Esophagus muscularis mucosa (tissue), 4 donors: ENCODE measurements around the gene RBMS1. TPM values are rescaled to one million over a fixed set of nuclear protein-coding genes. Genes with fewer than 3 reads are reported as not detected.

Source experiments
- DNase-seq: peaks from one replicate; pipeline ENCODE4 v3.0.0-alpha.2; 2017; ENCODE audit errors: extremely low spot score
- H3K27ac ChIP-seq, 4 donors: fragments of 200-600 bp; sonication (generic); replicated peaks in 1 of 4; 1 replicate in 3 of 4; 2 replicates in 1 of 4; pipeline ENCODE4 v1.5.1; 2016 to 2019; ENCODE audit warnings: mild to moderate bottlenecking in 1 of 4
- H3K27me3 ChIP-seq, 4 donors: fragments of 200-600 bp; sonication (generic); one replicate each; pipeline versions ENCODE4 v1.5.1 to v1.6.0; 2016 to 2019
- H3K36me3 ChIP-seq, 4 donors: fragments of 200-600 bp; sonication (generic); one replicate each; pipeline ENCODE4 v1.5.1; 2016 to 2019
- H3K4me1 ChIP-seq, 4 donors: fragments of 200-600 bp; sonication (generic); one replicate each; pipeline ENCODE4 v1.5.1; 2016 to 2019
- H3K4me3 ChIP-seq, 4 donors: fragments of 200-600 bp; sonication (generic); 1 replicate in 2 of 4; 2 replicates in 2 of 4; pipeline ENCODE4 v1.5.1; 2016 to 2019; ENCODE audit warnings: mild to moderate bottlenecking in 4 of 4, moderate library complexity in 1 of 4
- H3K9me3 ChIP-seq, 4 donors: fragments of 200-600 bp; sonication (generic); 1 replicate in 3 of 4; 2 replicates in 1 of 4; pipeline ENCODE4 v1.5.1; 2016 to 2019
- CTCF ChIP-seq, 3 experiments: fragments of 200-600 bp in 2 of 3; fragments of 450-650 bp in 1 of 3; sonication (generic) in 2 of 3; IDR thresholded peaks; one replicate each; pipeline ENCODE4 v1.5.1; 2017 to 2019; ENCODE audit warnings: antibody characterized with exemption in 3 of 3, mild to moderate bottlenecking in 2 of 3, moderate library complexity in 1 of 3
- EP300 ChIP-seq: sonication (generic); formaldehyde crosslinking; IDR thresholded peaks from one replicate; pipeline ENCODE4 v1.6.1; 2017; ENCODE audit warnings: antibody characterized with exemption
- POLR2A ChIP-seq: fragments of 450-650 bp; IDR thresholded peaks from one replicate; pipeline ENCODE4 v1.6.1; 2017; ENCODE audit warnings: antibody characterized with exemption, moderate library complexity, mild to moderate bottlenecking, low read depth
- POLR2AphosphoS5 ChIP-seq, 2 donors: sonication (generic); formaldehyde crosslinking; IDR thresholded peaks; one replicate each; pipeline ENCODE4 v1.6.1; 2017; ENCODE audit warnings: antibody characterized with exemption in 2 of 2
- WGBS: methylation state at CpG from one replicate; pipeline ENCODE4 v1.1.5; 2018; 5-methylcytosine and 5-hydroxymethylcytosine counted together
- intact Hi-C: fragments of 100-400 bp; cut with DNase I; formaldehyde crosslinking; loops from one replicate; pipeline ENCODE4 v1.15.1; 2023
- total RNA-seq, 4 donors: library from RNA; depleted of rRNA; stranded (reverse); fragments of >200 nt; gene quantifications; one replicate each; pipeline versions ENCODE4 v1.1.0 to v1.2.1, GENCODE V29; 2016

RBMS1 gene
- total RNA-seq, 4 donors from 2014 or later = 86.8 to 116 (median 93.1) TPM

- no peak for DNase-seq
- intact Hi-C loops = no loop called here
- peak overlapping the region in 3 of 4 donors; percentile 11 to 13 (median 13) for H3K4me3 ChIP-seq
- no peaks in the 10 kb centered on the region for H3K27me3 ChIP-seq
- peaks cover 77 to 94% (median 81%) of the 10 kb centered on the region in 4 donors for H3K4me1 ChIP-seq
- H3K9me3 ChIP-seq = no peaks in the 10 kb centered on the region
- peak; percentile 76 to 87 for TF ChIP-seq POLR2AphosphoS5 (IDR thresholded peaks at IDR 0.05)
- no peak for TF ChIP-seq POLR2A
- WGBS = 7% methylated on average over 3 of the region's 3 CpGs
- H3K36me3 ChIP-seq = no peaks in the 10 kb centered on the region
- peak overlapping the region; percentile 76 to 81 (median 80) for H3K27ac ChIP-seq
These were observed 105.9 kb downstream of the RBMS1 start for GRCh38 chr2:160387558-160388262.

GRCh38 chr2:160384791-160385190 is 108.8 kb downstream of the RBMS1 start:
- H3K36me3 ChIP-seq = no peaks in the 10 kb centered on the region
- peak overlapping the region in 3 of 4 donors; percentile 4 to 79 (median 10) for H3K27ac ChIP-seq
- TF ChIP-seq POLR2A (no peak), EP300 (no peak), POLR2AphosphoS5 (IDR thresholded peaks at IDR 0.05) (no peak), CTCF (IDR thresholded peaks at IDR 0.05) (no peak)
- H3K9me3 ChIP-seq = no peaks in the 10 kb centered on the region
- H3K4me1 ChIP-seq = peaks cover 75 to 98% (median 92%) of the 10 kb centered on the region in 4 donors
- H3K4me3 ChIP-seq = no peak overlapping the region
- H3K27me3 ChIP-seq = no peaks in the 10 kb centered on the region
- no peak for DNase-seq
- intact Hi-C loops = no loop called here
- WGBS = 70% methylated on average over 1 of the region's 1 CpG

- Histone ChIP-seq H3K9me3 (no peaks in the 10 kb centered on the region), H3K4me1 (peaks cover 77 to 98% (median 93%) of the 10 kb centered on the region in 4 donors), H3K27me3 (no peaks in the 10 kb centered on the region), H3K4me3 (no peak overlapping the region), H3K36me3 (no peaks in the 10 kb centered on the region), H3K27ac (peak overlapping the region; percentile 55 to 73 (median 64))
- WGBS = 51% methylated on average over 5 of the region's 5 CpGs
- no peak for DNase-seq
- intact Hi-C loops = no loop called here
- TF ChIP-seq CTCF (IDR thresholded peaks at IDR 0.05) = no peak
- TF ChIP-seq POLR2A = no peak
- TF ChIP-seq EP300 = no peak
- no peak for TF ChIP-seq POLR2AphosphoS5 (IDR thresholded peaks at IDR 0.05)
These were observed 112.1 kb downstream of the RBMS1 start for GRCh38 chr2:160381425-160381951.

- Histone ChIP-seq H3K9me3 (no peaks in the 10 kb centered on the region), H3K4me3 (peak overlapping the region in 1 of 4 donors; percentile 14), H3K27ac (peak overlapping the region; percentile 55 to 73 (median 64)), H3K36me3 (no peaks in the 10 kb centered on the region), H3K4me1 (peaks cover 81 to 100% (median 93%) of the 10 kb centered on the region in 4 donors), H3K27me3 (no peaks in the 10 kb centered on the region)
- DNase-seq = no peak
- intact Hi-C loops = no loop called here
- TF ChIP-seq CTCF (IDR thresholded peaks at IDR 0.05) (no peak), POLR2AphosphoS5 (IDR thresholded peaks at IDR 0.05) (no peak), POLR2A (no peak), EP300 (no peak)
- 48% methylated on average over 5 of the region's 5 CpGs for WGBS
These were observed 113.0 kb downstream of the RBMS1 start for GRCh38 chr2:160380611-160381010.

- Histone ChIP-seq H3K4me3 (peak overlapping the region in 1 of 4 donors; percentile 14), H3K27ac (peak overlapping the region; percentile 55 to 73 (median 64)), H3K4me1 (peaks cover 82 to 100% (median 93%) of the 10 kb centered on the region in 4 donors), H3K9me3 (no peaks in the 10 kb centered on the region), H3K27me3 (no peaks in the 10 kb centered on the region), H3K36me3 (no peaks in the 10 kb centered on the region)
- no peak for TF ChIP-seq POLR2A
- no peak for TF ChIP-seq CTCF (IDR thresholded peaks at IDR 0.05)
- no peak for TF ChIP-seq EP300
- TF ChIP-seq POLR2AphosphoS5 (IDR thresholded peaks at IDR 0.05) = no peak
- intact Hi-C loops = no loop called here
- no peak for DNase-seq
- WGBS = 76% methylated on average over 7 of the region's 7 CpGs
These were observed 113.5 kb downstream of the RBMS1 start for GRCh38 chr2:160380000-160380570.
